H1 (cell line): ENCODE measurements around the gene PDHX. TPM values are rescaled to one million over a fixed set of nuclear protein-coding genes. Genes with fewer than 3 reads are reported as not detected.

Experiments used
- CTCF ChIA-PET: fragments of 300-600 bp; sonication (Branson Sonifier 250); formaldehyde crosslinking; loops from one replicate; lab custom pipeline; 2021; ENCODE audit not compliant: partially characterized antibody; lab: Charles Lee
- POLR2A ChIA-PET: fragments of 300-600 bp; sonication (Branson Sonifier 250); formaldehyde crosslinking; loops from one replicate; lab custom pipeline; 2021; ENCODE audit warnings: inconsistent platforms; ENCODE audit not compliant: partially characterized antibody; lab: Charles Lee
- DNase-seq, 2 experiments: peaks; one replicate each; pipeline versions ENCODE4 v3.0.0 to v3.0.0-alpha.2; 2010 to 2022; ENCODE audit warnings: low spot score in 2 of 2, low read depth in 1 of 2, mixed read lengths in 1 of 2
- FAIRE-seq: peaks from 2 replicates; lab custom pipeline; 2011; peaks lifted over from hg19 to GRCh38; lab: Jason Lieb, UNC
- H2AFZ ChIP-seq: 2 replicates; pipeline ENCODE4 v1.8.1; 2012; ENCODE audit warnings: low read length, inconsistent platforms
- H2AK5ac ChIP-seq: 2 replicates; pipeline ENCODE4 v1.6.1; 2013; ENCODE audit warnings: low read depth, low read length
- H2BK120ac ChIP-seq: replicated peaks from 2 replicates; pipeline ENCODE3; 2013; ENCODE audit warnings: low read depth, low read length, inconsistent platforms
- H2BK12ac ChIP-seq: 2 replicates; pipeline ENCODE4 v1.6.1; 2013; ENCODE audit warnings: low read depth, low read length
- H2BK15ac ChIP-seq: 2 replicates; pipeline ENCODE4 v1.6.1; 2013; ENCODE audit warnings: low read length
- H2BK20ac ChIP-seq: 2 replicates; pipeline ENCODE4 v1.6.1; 2013; ENCODE audit warnings: low read length
- H2BK5ac ChIP-seq: 2 replicates; pipeline ENCODE4 v1.6.1; 2013; ENCODE audit warnings: low read depth, low read length
- H3K14ac ChIP-seq: 2 replicates; pipeline ENCODE4 v1.6.1; 2013; ENCODE audit warnings: inconsistent platforms; ENCODE audit not compliant: insufficient read length
- H3K18ac ChIP-seq: 2 replicates; pipeline ENCODE4 v1.6.1; 2013; ENCODE audit warnings: low read length; ENCODE audit errors: extremely low read depth
- H3K23ac ChIP-seq: 2 replicates; pipeline ENCODE4 v1.6.1; 2013; ENCODE audit warnings: inconsistent platforms; ENCODE audit not compliant: insufficient read length
- H3K23me2 ChIP-seq: 2 replicates; pipeline ENCODE4 v1.6.1; 2013; ENCODE audit warnings: low read depth, low read length
- H3K27ac ChIP-seq: 2 replicates; pipeline ENCODE4 v1.6.1; 2011; ENCODE audit warnings: low read depth, low read length, inconsistent platforms
- H3K27me3 ChIP-seq, 4 experiments: replicated peaks in 1 of 4; 1 replicate in 1 of 4; 2 replicates in 3 of 4; pipeline versions ENCODE4 v1.6.1 to v1.8.1; 2011 to 2013; ENCODE audit warnings: low read length in 3 of 4, mild to moderate bottlenecking in 3 of 4, inconsistent platforms in 2 of 4, mixed read lengths in 2 of 4, moderate library complexity in 1 of 4; ENCODE audit not compliant: control insufficient read depth in 3 of 4, insufficient read depth in 3 of 4; ENCODE audit errors: extremely low read depth in 1 of 4
- H3K36me3 ChIP-seq, 4 experiments: 2 replicates each; pipeline versions ENCODE4 v1.6.1 to v1.8.1; 2011 to 2013; ENCODE audit warnings: mild to moderate bottlenecking in 4 of 4, low read length in 3 of 4, moderate library complexity in 2 of 4, control low read depth in 1 of 4, inconsistent platforms in 1 of 4; ENCODE audit not compliant: insufficient read depth in 4 of 4, control insufficient read depth in 2 of 4
- H3K4ac ChIP-seq: replicated peaks from 2 replicates; pipeline ENCODE3; 2013; ENCODE audit warnings: low read length, low read depth, mixed read lengths, inconsistent platforms; ENCODE audit not compliant: insufficient read length
- H3K4me1 ChIP-seq, 4 experiments: replicated peaks in 1 of 4; 1 replicate in 1 of 4; 2 replicates in 3 of 4; pipeline versions ENCODE4 v1.6.1 to v1.8.1; 2011 to 2013; ENCODE audit warnings: low read length in 3 of 4, inconsistent platforms in 2 of 4, mixed read lengths in 1 of 4; ENCODE audit not compliant: insufficient read depth in 4 of 4, control insufficient read depth in 3 of 4
- H3K4me2 ChIP-seq, 2 experiments: 2 replicates each; pipeline versions ENCODE4 v1.6.1 to v1.8.1; 2011 to 2013; ENCODE audit warnings: low read depth in 2 of 2, low read length in 2 of 2, control low read depth in 1 of 2, inconsistent platforms in 1 of 2, mild to moderate bottlenecking in 1 of 2; ENCODE audit not compliant: insufficient read depth in 1 of 2
- H3K4me3 ChIP-seq, 4 experiments: fragments of 200-600, 300-600 bp in 1 of 4; sonication (generic), shearing (Covaris generic), sonication (Bioruptor Twin) in 1 of 4; 2 replicates each; pipeline versions ENCODE4 v1.5.1 to v1.8.1; 2011 to 2016; ENCODE audit warnings: low read length in 4 of 4, low read depth in 3 of 4, control low read depth in 2 of 4, inconsistent platforms in 2 of 4, mild to moderate bottlenecking in 2 of 4, mixed read lengths in 1 of 4, moderate library complexity in 1 of 4; ENCODE audit not compliant: insufficient read depth in 2 of 4; ENCODE audit errors: extremely low read depth in 1 of 4
- H3K56ac ChIP-seq: replicated peaks from 2 replicates; pipeline ENCODE3; 2013; ENCODE audit warnings: low read depth, mild to moderate bottlenecking, mixed read lengths, low read length, inconsistent platforms; ENCODE audit not compliant: insufficient read length
- H3K79me1 ChIP-seq: 2 replicates; pipeline ENCODE4 v1.6.1; 2013; ENCODE audit warnings: low read depth, low read length, control low read depth
- H3K79me2 ChIP-seq, 2 experiments: 2 replicates each; pipeline versions ENCODE4 v1.6.1 to v1.8.1; 2012 to 2013; ENCODE audit warnings: low read length in 2 of 2, mild to moderate bottlenecking in 2 of 2, inconsistent platforms in 1 of 2; ENCODE audit not compliant: insufficient read depth in 2 of 2, control insufficient read depth in 1 of 2
- H3K9ac ChIP-seq, 4 experiments: replicated peaks in 1 of 4; 1 replicate in 1 of 4; 2 replicates in 3 of 4; pipeline versions ENCODE4 v1.6.1 to v1.8.1; 2011 to 2013; ENCODE audit warnings: low read depth in 3 of 4, low read length in 3 of 4, control low read depth in 2 of 4, mild to moderate bottlenecking in 2 of 4, moderate library complexity in 2 of 4, inconsistent platforms in 1 of 4; ENCODE audit errors: extremely low read depth in 1 of 4
- H3K9me3 ChIP-seq, 2 experiments: 2 replicates each; pipeline versions ENCODE4 v1.6.1 to v1.8.1; 2012 to 2013; ENCODE audit warnings: mild to moderate bottlenecking in 2 of 2, moderate library complexity in 2 of 2, control low read depth in 1 of 2, inconsistent platforms in 1 of 2, low read depth in 1 of 2, low read length in 1 of 2, mixed read lengths in 1 of 2; ENCODE audit not compliant: insufficient read depth in 2 of 2
- H4K20me1 ChIP-seq, 2 experiments: replicated peaks in 1 of 2; 2 replicates each; pipeline versions ENCODE3 to v1.8.1; 2011 to 2013; ENCODE audit warnings: inconsistent platforms in 2 of 2, low read length in 2 of 2, mild to moderate bottlenecking in 1 of 2; ENCODE audit not compliant: insufficient read depth in 2 of 2, control insufficient read depth in 1 of 2
- H4K5ac ChIP-seq: 2 replicates; pipeline ENCODE4 v1.6.1; 2013; ENCODE audit warnings: low read length, low read depth, mixed read lengths, inconsistent platforms; ENCODE audit not compliant: insufficient read length
- H4K8ac ChIP-seq: 2 replicates; pipeline ENCODE4 v1.8.0; 2013; ENCODE audit warnings: mild to moderate bottlenecking, moderate library complexity, low read length, inconsistent platforms; ENCODE audit not compliant: insufficient read depth; ENCODE audit errors: extremely low read depth
- H4K91ac ChIP-seq: replicated peaks from 2 replicates; pipeline ENCODE3; 2013; ENCODE audit warnings: low read length, mixed read lengths, inconsistent platforms; ENCODE audit not compliant: insufficient read length
- ATF2 ChIP-seq: IDR thresholded peaks from 2 replicates; pipeline ENCODE4 v1.6.1; 2012; ENCODE audit warnings: low read length, inconsistent platforms
- ATF3 ChIP-seq: IDR thresholded peaks from 2 replicates; pipeline ENCODE4 v1.6.1; 2011; ENCODE audit warnings: low read depth, mild to moderate bottlenecking, low read length; ENCODE audit not compliant: insufficient read depth
- BCL11A ChIP-seq, 2 experiments: IDR thresholded peaks; one replicate each; pipeline ENCODE4 v1.6.1; 2011; ENCODE audit warnings: low read depth in 2 of 2, low read length in 2 of 2, mild to moderate bottlenecking in 2 of 2
- BRCA1 ChIP-seq: IDR thresholded peaks from 2 replicates; pipeline ENCODE4 v1.6.1; 2012; ENCODE audit warnings: low read depth, low read length, improper control_type of control experiment
- CHD1 ChIP-seq: IDR thresholded peaks from 2 replicates; pipeline ENCODE4 v1.6.1; 2012; ENCODE audit warnings: low read depth, low read length, improper control_type of control experiment
- EGR1 ChIP-seq: IDR thresholded peaks from 2 replicates; pipeline ENCODE4 v1.6.1; 2011; ENCODE audit warnings: low read depth, low read length, borderline replicate concordance
- GABPA ChIP-seq: IDR thresholded peaks from 2 replicates; pipeline ENCODE4 v1.6.1; 2011; ENCODE audit warnings: mild to moderate bottlenecking, low read length, moderate library complexity, borderline replicate concordance; ENCODE audit not compliant: insufficient read depth
- MAFK ChIP-seq: IDR thresholded peaks from 2 replicates; pipeline ENCODE4 v1.6.1; 2012; ENCODE audit warnings: low read depth, mild to moderate bottlenecking, improper control_type of control experiment, low read length
- SIN3A ChIP-seq, 2 experiments: IDR thresholded peaks in 1 of 2; conservative IDR thresholded peaks in 1 of 2; 2 replicates each; pipeline ENCODE4 v1.6.1; 2011 to 2012; ENCODE audit warnings: low read length in 2 of 2, improper control_type of control experiment in 1 of 2, low read depth in 1 of 2, mild to moderate bottlenecking in 1 of 2
- SP4 ChIP-seq: IDR thresholded peaks from 2 replicates; pipeline ENCODE4 v1.6.1; 2012; ENCODE audit warnings: low read length, inconsistent platforms
- WGBS, 2 experiments: shearing (Covaris generic) in 1 of 2; methylation state at CpG; one replicate each; pipeline versions ENCODE4 v1.1.6 to v1.1.7; 2013 to 2015; ENCODE audit warnings: low lambda C conversion rate in 2 of 2, mixed read lengths in 2 of 2, inconsistent platforms in 1 of 2, low coverage in 1 of 2, missing lambda C conversion rate in 1 of 2; ENCODE audit not compliant: insufficient replicate concordance in 2 of 2, insufficient coverage in 1 of 2, insufficient read length in 1 of 2; ENCODE audit errors: extremely low coverage in 1 of 2, missing lambda C conversion rate in 1 of 2; 5-methylcytosine and 5-hydroxymethylcytosine counted together
- polyA plus RNA-seq, 7 experiments: library from polyadenylated mRNA; depleted of rRNA in 3 of 7; stranded (reverse) in 5 of 7; unstranded in 2 of 7; fragments of >200 nt in 5 of 7; fragments of 200-250 nt in 2 of 7; gene quantifications; 1 replicate in 5 of 7; 2 replicates in 1 of 7; 4 replicates in 1 of 7; pipeline versions ENCODE4 v1.2.1 to v1.2.3, GENCODE V29; 2011 to 2013; ENCODE audit warnings: missing spikeins in 2 of 7, mixed read lengths in 2 of 7
- total RNA-seq: library from RNA; stranded (reverse); fragmentation: NEBNext Ultra II Directional; extraction: Animal tissue kit (Norgen Biotek cat#: 25700); gene quantifications from 2 replicates; pipeline ENCODE4 v1.2.1, GENCODE V29; 2021
- TF ChIP-seq, protein P1 (sequence below): IDR thresholded peaks from 2 replicates; pipeline ENCODE4 v1.6.1; 2011; ENCODE audit warnings: low read length, improper control_type of control experiment

PDHX gene
- total and polyA plus RNA-seq, 2 of the 8 experiments (the other 6 are each of a cell fraction or from before 2014, with no cell fraction given), result 12.4 to 51.9 TPM

- ChIA-PET CTCF (interaction anchor here (0.6 to 1.9 kb wide), 3 partner anchors 11 to 34 kb away, joined by 3 to 5 read pairs (median 3); no protein-coding TSS in a partner anchor), POLR2A (no interaction called here)
- no peak overlapping the region for H2BK15ac ChIP-seq
- H3K9ac ChIP-seq, result no peak overlapping the region
- no peak overlapping the region for H3K18ac ChIP-seq
- H2BK5ac ChIP-seq, result no peak overlapping the region
- no peak for DNase-seq
- H4K20me1 ChIP-seq, result no peaks in the 10 kb centered on the region
- H2AK5ac ChIP-seq, result no peak overlapping the region
- no peak overlapping the region for H3K14ac ChIP-seq
- H4K8ac ChIP-seq, result no peak overlapping the region
- no peaks in the 10 kb centered on the region for H3K79me1 ChIP-seq
- 91% methylated on average over 6 of the region's 6 CpGs; no CpG with 5 or more reads in 1 of the 2 experiments for WGBS, 2 experiments
- H2BK12ac ChIP-seq, result no peak overlapping the region
- H3K4me3 ChIP-seq, result no peak overlapping the region
- no peak overlapping the region for H3K23ac ChIP-seq
- no peaks in the 10 kb centered on the region for H3K36me3 ChIP-seq
- H2AFZ ChIP-seq, result no peak overlapping the region
- H3K9me3 ChIP-seq, result no peaks in the 10 kb centered on the region
- H3K4me2 ChIP-seq, result no peak overlapping the region
- H3K23me2 ChIP-seq, result no peaks in the 10 kb centered on the region
- H2BK20ac ChIP-seq, result no peak overlapping the region
- no peak overlapping the region for H3K56ac ChIP-seq
- peaks cover 0 to 1% (median 0%) of the 10 kb centered on the region in 4 experiments; a peak in 1 of 7 replicates for H3K27me3 ChIP-seq
- no peak overlapping the region for H3K27ac ChIP-seq
- no peak overlapping the region for H4K5ac ChIP-seq
- FAIRE-seq, result no peak
- no peak overlapping the region for H3K4ac ChIP-seq
- H3K79me2 ChIP-seq, result no peaks in the 10 kb centered on the region
- H4K91ac ChIP-seq, result no peak overlapping the region
- H2BK120ac ChIP-seq, result no peak overlapping the region
- peaks cover 0 to 2% (median 0%) of the 10 kb centered on the region in 4 experiments; a peak in 1 of 7 replicates for H3K4me1 ChIP-seq
- TF ChIP-seq SP4 (no peak), BRCA1 (no peak), BCL11A (IDR thresholded peaks at IDR 0.05; ENCODE audit: low read depth in 2 of 2, low read length in 2 of 2) (no peak), CHD1 (no peak), EGR1 (no peak), SIN3A (conservative IDR thresholded peaks at IDR 0.05 in 1 of 2, IDR thresholded peaks at IDR 0.05 in 1 of 2; ENCODE audit: low read depth in 1 of 2, low read length in 2 of 2) (no peak), ATF3 (no peak), ATF2 (no peak), MAFK (no peak), GABPA (no peak)
- TF ChIP-seq, protein P1, sequence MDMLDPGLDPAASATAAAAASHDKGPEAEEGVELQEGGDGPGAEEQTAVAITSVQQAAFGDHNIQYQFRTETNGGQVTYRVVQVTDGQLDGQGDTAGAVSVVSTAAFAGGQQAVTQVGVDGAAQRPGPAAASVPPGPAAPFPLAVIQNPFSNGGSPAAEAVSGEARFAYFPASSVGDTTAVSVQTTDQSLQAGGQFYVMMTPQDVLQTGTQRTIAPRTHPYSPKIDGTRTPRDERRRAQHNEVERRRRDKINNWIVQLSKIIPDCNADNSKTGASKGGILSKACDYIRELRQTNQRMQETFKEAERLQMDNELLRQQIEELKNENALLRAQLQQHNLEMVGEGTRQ, result no peak
Measured at GRCh38 chr11:35033011-35033410, 116.6 kb downstream of the PDHX start.
